ENCODE data around the gene PGP.

Gene PGP

GRCh38 chr16:2232094-2232990, 17.7 kb upstream of the PGP start:
- peaks cover 44% of the 10 kb centered on the region for H3K36me3 ChIP-seq (ENCODE audit: control insufficient read depth, insufficient read depth, low read length)

GRCh38 chr16:2231016-2231931, 16.6 kb upstream of the PGP start:
- no peak overlapping the region for H3K4me3 ChIP-seq (replicated peaks; ENCODE audit: low read depth, low read length)
- H3K36me3 ChIP-seq (ENCODE audit: control insufficient read depth, insufficient read depth, low read length): peaks cover 46% of the 10 kb centered on the region
- no peak for DNase-seq (ENCODE audit: extremely low read depth, insufficient read length)
- no peaks in the 10 kb centered on the region for H3K27me3 ChIP-seq (replicated peaks; ENCODE audit: control insufficient read depth, insufficient read depth, low read length)
- TF ChIP-seq CTCF (IDR thresholded peaks at IDR 0.05; ENCODE audit: insufficient read depth, low read length, poor library complexity, severe bottlenecking): no peak

More at GRCh38 chr16:2232094-2232990, 17.7 kb upstream of the PGP start:
- no peak for TF ChIP-seq CTCF (IDR thresholded peaks at IDR 0.05; ENCODE audit: insufficient read depth, low read length, poor library complexity, severe bottlenecking)
- no peaks in the 10 kb centered on the region for H3K27me3 ChIP-seq (replicated peaks; ENCODE audit: control insufficient read depth, insufficient read depth, low read length)
- no peak for DNase-seq (ENCODE audit: extremely low read depth, insufficient read length)
- H3K4me3 ChIP-seq (replicated peaks; ENCODE audit: low read depth, low read length): no peak overlapping the region

- no peak for TF ChIP-seq CTCF (IDR thresholded peaks at IDR 0.05; ENCODE audit: insufficient read depth, low read length, poor library complexity, severe bottlenecking)
- DNase-seq (ENCODE audit: extremely low read depth, insufficient read length): no peak
- Histone ChIP-seq H3K36me3 (ENCODE audit: control insufficient read depth, insufficient read depth, low read length) (peaks cover 46% of the 10 kb centered on the region), H3K27me3 (replicated peaks; ENCODE audit: control insufficient read depth, insufficient read depth, low read length) (no peaks in the 10 kb centered on the region), H3K4me3 (replicated peaks; ENCODE audit: low read depth, low read length) (no peak overlapping the region)
Measured at GRCh38 chr16:2230376-2230775, 15.7 kb upstream of the PGP start.

- Histone ChIP-seq H3K27me3 (replicated peaks; ENCODE audit: control insufficient read depth, insufficient read depth, low read length) (no peaks in the 10 kb centered on the region), H3K4me3 (replicated peaks; ENCODE audit: low read depth, low read length) (no peak overlapping the region), H3K36me3 (ENCODE audit: control insufficient read depth, insufficient read depth, low read length) (peaks cover 41% of the 10 kb centered on the region)
- no peak for DNase-seq (ENCODE audit: extremely low read depth, insufficient read length)
- TF ChIP-seq CTCF (IDR thresholded peaks at IDR 0.05; ENCODE audit: insufficient read depth, low read length, poor library complexity, severe bottlenecking): no peak
Measured at GRCh38 chr16:2229632-2230250, 15.1 kb upstream of the PGP start.

GRCh38 chr16:2229091-2229490, 14.5 kb upstream of the PGP start:
- Histone ChIP-seq H3K36me3 (ENCODE audit: control insufficient read depth, insufficient read depth, low read length) (peaks cover 38% of the 10 kb centered on the region), H3K4me3 (replicated peaks; ENCODE audit: low read depth, low read length) (no peak overlapping the region), H3K27me3 (replicated peaks; ENCODE audit: control insufficient read depth, insufficient read depth, low read length) (no peaks in the 10 kb centered on the region)
- no peak for TF ChIP-seq CTCF (IDR thresholded peaks at IDR 0.05; ENCODE audit: insufficient read depth, low read length, poor library complexity, severe bottlenecking)
- no peak for DNase-seq (ENCODE audit: extremely low read depth, insufficient read length)
